GM03348 (cell line): ENCODE measurements around the gene MRPL2.

Experiments
- DNase-seq: peaks from one replicate; pipeline ENCODE4 v3.0.0; 2012; ENCODE audit warnings: low spot score

Gene MRPL2

GRCh38 chr6:43021270-43022047, 37.8 kb downstream of the MRPL2 start, which contains the start of gene RRP36:
TSS of gene RRP36 (plus strand) at chr6:43021623. CDS start at chr6:43021655, 32 bp downstream.
- DNase-seq = peak; percentile 92

GRCh38 chr6:43020847-43021246, 38.4 kb downstream of the MRPL2 start:
- DNase-seq = peak; percentile 24

- DNase-seq = no peak
These were observed 39.1 kb downstream of the MRPL2 start for GRCh38 chr6:43020052-43020705.

- no peak for DNase-seq
These were observed 40.1 kb downstream of the MRPL2 start for GRCh38 chr6:43019152-43019551.

GRCh38 chr6:43016943-43017334, 42.3 kb downstream of the MRPL2 start:
- DNase-seq = no peak

- no peak for DNase-seq
These were observed 42.9 kb downstream of the MRPL2 start for GRCh38 chr6:43016176-43016942.

- DNase-seq = peak; percentile 62
These were observed 44.8 kb downstream of the MRPL2 start for GRCh38 chr6:43014434-43014909.

GRCh38 chr6:43013843-43014433, 45.3 kb downstream of the MRPL2 start, which contains the start of the genes KLHDC3 and MEA1:
TSS of gene KLHDC3 (plus strand) at chr6:43014249. CDS start at chr6:43017193, 2,944 bp downstream.
TSS of gene MEA1 (minus strand) at chr6:43013946. CDS start at chr6:43013813, 133 bp downstream.
- DNase-seq = peak; percentile 99

GRCh38 chr6:43013097-43013842, 46.0 kb downstream of the MRPL2 start:
- DNase-seq = no peak

- no peak for DNase-seq
These were observed 46.9 kb downstream of the MRPL2 start for GRCh38 chr6:43012364-43012763.

GRCh38 chr6:43011207-43011606, 48.0 kb downstream of the MRPL2 start:
- DNase-seq = no peak

GRCh38 chr6:43009124-43009523, 50.1 kb downstream of the MRPL2 start:
- peak; percentile 33 for DNase-seq

GRCh38 chr6:43007126-43007525, 52.1 kb downstream of the MRPL2 start:
- no peak for DNase-seq

GRCh38 chr6:43006251-43006650, 53.0 kb downstream of the MRPL2 start:
- no peak for DNase-seq

- no peak for DNase-seq
These were observed 53.4 kb downstream of the MRPL2 start for GRCh38 chr6:43005844-43006243.
